DMS53 (cell line): ENCODE data around the gene CMPK2.

Source experiments
- DNase-seq: peaks from one replicate; lab custom pipeline; 2025; lab: John Stamatoyannopoulos, UW

The CMPK2 gene

DNA sequence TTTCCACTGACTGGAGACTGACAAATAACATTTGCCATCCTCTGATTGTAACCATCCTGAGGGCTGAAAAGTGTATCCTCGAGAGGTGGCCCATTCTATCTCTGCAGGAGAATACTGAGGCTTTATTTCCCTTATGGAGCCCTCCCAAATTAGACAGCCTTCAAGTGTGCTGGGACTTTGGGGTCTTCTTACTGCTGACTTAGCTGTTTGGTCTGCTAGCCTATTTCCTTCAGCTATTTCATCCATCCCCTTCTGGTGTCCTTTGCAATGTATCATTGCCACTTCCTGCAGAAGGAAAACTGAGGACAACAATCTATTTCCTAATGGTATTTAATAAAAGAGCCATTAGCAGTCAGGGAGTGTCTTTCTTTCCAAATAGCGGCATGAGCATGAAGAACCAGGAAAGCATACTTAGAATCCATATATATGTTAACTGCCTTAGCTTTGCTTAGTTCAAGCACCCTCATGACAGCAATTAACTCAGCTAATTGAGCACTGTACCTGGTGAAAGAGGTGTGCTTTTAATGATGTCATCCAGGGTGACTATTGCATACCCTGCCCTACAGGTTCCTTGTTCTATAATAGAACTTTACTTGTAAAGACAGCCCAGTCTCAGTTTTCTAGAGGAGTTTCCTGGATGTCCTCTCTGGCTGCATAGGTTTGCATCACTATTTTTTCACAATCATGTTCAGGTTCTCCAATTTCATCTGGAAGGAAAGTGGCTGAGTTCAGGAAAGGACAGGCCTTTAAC is 24.0 kb downstream of the CMPK2 start:
- DNase-seq, result no peak

DNA sequence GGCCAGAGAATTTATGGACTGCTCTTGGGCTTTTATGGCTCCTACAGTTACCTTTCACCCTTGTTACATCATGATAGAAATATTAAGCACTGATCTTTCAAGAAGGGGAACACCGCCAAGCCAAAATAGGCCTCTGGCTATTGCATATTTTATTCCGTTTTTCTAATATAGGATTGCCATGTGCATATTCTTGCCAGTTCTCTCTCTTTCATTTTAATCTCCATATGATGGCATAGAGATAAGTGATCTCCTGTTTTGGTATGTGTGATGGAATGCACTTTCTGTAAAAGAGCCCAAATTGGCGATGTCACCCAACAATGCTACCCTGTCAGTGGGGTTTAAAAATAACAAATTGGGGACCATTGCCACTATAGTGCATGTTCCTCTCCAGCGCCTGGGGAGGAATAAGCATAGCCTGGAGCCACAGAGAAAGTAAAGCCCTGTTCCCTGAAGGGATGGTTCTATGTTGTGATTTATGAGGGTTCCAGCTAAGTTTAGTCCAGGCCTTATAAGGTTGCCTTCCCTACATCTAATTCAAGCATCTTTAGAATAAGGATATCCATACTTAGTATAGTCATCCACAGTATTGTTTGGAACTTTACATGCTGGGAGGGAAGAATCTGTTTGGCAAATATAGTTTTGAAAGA is 26.9 kb downstream of the CMPK2 start:
- no peak for DNase-seq

DNA sequence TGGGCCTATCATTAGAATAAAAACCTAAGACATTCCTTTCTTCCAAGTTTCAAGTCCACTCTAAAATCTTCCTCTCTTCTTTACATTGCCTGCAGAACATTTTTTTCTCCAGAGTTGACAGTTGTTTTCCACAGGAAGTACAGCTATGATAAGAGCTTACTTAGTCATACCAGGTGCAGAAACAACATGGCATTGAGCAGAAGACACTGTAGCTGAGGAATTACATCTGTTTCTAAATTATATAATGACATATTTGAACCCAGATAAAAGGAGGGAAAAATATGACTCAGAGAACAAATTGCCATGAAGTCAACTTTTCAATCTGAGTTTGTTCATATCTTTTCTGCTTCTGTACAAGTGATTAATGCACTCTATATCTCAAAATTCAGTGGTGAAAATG is 30.2 kb downstream of the CMPK2 start:
- DNase-seq, result peak; percentile 57

DNA sequence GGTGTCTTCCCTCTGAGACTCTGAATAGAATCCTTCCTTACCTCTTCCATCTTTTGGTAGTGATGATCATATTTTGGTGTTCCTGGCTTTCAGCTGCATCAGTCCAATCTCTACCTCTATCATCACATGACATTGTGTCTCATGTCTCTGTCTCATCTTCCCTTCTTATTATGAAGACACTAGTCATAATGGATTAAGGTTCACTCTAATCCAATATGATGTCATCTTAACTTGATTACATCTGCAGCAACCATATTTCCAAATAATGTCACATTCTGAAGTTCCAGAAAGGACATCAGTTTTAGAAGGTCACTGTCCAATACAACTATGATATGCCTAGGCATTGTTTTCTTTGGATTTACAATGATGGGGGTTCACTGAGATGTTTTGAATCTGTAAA is 31.5 kb downstream of the CMPK2 start:
- no peak for DNase-seq

DNA sequence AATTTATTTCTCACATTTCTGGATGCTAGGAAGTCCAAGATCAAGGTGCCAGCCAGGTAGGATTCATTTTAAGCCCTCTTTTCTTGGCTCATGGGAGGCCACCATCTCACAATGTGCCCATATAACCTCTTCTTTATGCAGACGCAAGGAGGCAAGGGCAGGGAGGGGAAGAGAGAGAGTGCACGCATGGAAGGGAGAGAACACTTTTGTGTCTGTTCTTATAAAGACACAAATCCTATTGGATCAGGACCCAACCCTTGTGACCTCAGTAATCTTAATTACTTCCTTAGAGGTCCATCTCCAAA is 32.5 kb downstream of the CMPK2 start:
- no peak for DNase-seq

DNA sequence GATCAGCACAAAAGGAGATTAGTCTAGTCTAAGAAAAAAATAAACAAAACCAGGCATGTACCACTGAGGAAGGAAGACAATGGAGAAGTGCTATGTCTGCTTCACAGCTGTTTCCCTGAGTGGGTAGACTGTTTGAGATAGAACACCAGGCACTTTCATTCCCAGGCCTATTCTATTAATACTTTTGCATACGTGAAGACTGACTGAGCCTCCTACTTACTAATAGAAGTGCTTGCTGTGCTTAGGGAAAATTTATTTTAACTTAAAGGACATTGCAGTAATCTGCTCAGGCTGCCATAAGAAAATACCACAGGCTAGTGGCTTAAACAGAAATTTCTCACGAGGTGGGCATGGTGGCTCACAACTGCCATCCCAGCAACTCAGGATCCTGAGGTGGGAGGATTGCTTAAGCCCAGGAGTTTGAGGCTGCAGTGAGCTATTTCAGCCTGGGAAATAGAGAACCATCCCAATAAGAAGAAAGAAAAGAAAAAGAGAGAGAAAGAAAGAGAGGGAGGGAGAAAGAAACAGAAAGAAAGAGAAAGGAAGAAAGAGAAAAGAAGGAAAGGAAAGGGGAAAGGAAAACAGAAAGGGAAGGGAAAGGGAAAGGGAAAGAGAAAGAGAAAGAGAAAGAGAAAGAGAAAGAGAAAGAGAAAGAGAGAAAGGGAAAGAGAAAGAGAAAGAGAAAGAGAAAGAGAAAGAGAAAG is 33.0 kb downstream of the CMPK2 start:
- no peak for DNase-seq

DNA sequence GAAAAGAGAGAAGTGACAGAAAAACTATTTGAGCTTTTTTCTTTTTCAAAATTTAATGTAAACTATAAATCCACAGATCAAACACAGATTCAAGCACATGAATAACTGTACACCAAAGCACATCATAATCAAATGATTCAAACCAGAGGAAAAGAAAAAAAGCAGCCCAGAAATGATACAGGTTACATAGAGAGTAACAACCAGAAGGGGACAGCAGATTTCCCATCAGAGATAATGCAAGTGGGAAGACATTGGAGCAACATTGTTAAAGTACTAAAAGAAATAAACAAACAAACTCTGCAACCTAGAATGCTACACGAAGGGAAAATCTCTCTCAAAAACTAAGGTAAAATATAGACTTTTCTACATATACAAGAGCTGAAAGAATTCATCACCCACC is 34.5 kb downstream of the CMPK2 start:
- DNase-seq, result peak; percentile 3

DNA sequence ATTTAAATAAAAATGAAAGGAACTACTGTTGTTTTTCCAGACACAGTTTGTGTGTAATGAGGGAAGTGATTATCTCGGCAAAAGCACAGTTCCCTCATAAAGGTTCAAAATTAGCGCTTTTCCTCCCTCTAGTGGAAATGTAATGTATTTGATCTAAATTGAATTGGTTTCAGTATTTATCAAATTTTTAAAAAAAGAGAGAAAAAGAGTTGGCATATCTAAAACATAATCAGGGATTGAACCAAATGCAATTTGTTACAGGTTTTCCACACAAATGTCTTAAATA is 37.5 kb downstream of the CMPK2 start:
- DNase-seq, result peak; percentile 59

DNA sequence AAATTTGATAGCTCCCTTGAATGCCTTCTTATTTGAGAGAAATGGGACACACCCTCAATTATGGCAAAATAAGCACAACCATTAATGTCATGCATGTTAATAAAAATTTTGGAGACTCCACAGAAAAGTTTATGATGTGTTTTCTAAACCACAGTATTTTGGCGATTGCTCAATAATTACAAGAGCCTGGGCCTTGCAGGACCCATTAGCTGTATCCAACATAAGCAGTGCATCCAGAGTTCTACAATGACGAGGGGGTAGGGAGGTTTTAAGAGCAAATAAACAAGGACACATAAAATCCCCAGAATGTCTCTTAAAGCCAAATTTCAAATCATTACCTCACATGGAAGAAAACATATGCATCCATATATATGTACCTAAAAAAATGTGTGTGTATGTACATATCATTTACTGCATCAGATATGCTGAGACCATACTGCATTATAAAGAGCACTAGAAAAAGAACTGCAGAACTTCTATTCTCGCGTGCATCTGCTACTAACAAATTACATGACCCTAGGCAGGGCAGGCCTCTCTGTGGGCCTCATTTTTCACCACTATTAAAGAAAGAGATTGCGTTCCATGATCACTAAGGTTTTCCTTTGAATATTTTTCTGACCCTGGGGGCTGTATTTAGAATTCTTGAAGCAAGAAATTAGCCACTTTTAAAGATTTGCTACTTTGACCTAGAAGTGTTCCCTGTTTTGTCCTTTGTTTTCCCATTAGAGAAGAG is 38.0 kb downstream of the CMPK2 start:
- DNase-seq, result no peak

DNA sequence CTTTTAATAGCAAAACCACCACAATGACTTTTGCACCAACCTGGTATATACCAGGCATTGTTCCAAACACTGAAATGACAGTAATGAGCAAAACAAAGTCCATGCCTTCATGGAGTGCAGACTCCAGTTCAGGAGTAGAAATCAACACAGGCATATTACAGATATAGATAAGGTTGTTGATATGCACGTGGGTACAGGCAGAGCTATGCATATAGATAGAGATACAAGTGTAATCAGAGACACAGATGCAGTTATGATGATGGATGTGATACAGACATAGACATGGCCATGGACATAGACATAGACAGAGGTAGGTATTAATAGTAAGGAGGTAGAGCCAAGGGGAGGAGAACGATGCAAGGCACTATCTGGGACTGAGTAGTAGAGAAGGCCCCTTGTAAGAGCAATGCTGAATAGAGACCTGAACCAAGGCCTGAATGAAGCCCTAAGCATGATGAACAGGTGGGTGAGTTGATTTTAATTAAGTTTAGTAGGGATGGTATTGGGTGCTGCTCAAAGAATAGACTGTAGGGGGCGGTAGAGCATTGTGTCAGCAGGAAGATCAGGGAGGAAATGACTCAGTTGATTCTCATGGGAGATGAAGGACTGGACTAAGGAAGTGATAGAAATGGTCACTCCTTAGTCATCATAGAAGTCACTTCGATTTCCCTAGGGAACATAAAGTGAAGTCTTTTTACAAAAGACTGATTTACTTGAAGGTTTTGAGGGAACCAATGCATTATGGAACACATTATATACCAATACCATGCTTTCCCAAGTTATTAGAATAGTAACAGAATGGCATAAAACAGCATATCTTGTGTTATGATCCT is 39.4 kb downstream of the CMPK2 start:
- DNase-seq, result peak; percentile 76

DNA sequence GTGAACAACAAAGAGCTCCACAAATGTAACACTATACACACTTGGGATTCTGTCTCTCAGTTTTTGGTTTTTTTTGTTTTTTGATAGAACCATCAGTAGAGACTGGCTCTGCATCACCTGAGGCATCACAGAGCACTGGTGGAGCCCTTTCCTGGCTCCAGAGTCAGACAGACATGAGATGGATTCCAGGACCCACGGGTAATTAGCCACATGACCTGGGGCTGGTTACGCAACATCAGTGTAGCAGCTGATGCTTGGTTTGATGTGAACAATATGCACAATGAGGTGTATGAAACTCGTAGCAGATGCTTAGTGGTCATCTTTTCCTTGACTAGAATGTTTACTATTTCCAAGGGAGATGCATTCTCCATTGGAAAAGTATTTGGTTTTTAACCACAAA is 40.7 kb downstream of the CMPK2 start:
- DNase-seq, result peak; percentile 6

DNA sequence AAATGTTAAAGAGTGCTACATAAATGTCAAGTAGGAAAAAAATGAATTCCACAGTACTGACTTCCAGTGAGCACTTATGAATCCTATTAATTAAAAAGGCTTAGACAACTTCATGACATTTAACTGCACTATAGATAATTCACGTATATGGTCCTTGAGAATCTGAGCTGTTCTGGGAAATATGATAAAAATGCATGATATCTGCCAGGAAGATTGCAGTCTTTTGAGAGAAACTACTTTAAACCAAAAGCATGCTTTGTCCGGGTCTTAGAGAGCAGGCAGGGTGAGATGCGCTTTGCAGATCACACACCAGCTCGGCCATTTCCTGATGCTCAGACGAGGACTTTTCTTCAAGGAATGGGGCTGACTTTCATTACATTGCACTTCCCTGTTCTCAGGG is 42.6 kb downstream of the CMPK2 start:
- no peak for DNase-seq

DNA sequence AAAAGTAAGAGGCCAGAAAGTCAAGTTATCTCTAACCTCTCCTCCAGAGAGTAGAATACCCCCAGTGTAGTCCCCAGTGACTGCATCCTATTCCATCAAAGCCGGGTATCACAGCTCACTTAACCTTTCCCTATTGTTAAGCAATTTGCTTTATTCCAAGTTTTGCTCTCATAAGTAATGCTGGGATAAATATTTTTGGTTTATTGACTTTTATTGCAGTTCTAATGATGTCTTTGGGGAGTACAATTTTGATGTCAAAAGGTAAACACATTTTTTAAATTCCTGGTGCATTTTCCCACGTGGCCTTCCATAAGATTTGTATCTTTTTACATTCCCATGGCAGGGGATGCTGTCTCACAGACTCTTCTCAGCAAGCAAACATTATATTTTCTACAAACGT is 43.3 kb downstream of the CMPK2 start:
- DNase-seq, result no peak

DNA sequence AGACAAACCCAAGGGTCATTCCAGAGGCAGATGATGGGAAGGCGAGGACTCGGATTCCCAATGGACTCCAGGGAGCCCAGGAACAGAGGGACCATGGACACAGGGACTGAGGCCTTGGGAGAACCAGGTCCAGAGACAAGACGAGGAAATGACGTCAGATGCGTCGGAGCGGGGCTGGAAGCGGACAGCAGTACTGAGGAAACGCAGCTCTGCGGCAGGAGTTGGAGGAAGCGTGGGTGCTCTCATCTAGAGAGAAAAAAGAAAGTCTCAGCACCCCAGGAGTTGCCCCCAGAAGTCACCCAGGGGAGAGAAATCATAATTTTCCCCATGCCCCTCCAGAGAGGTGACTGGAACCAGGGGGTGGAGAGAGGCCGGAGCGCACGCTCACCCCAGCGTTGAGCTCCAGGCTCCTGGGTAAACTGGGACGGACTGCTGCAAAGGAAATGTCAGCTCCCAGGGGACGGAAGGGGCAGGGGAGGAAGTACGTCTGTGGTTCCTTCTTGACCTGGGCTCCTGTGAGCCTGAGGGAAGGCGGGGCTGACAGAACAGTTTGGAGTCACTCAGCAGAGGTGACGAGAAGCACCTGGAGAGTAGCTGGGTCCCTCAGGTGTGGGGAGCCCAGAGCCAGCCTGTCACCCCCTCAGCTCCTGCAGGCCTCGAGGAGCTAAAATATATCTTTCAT is 44.7 kb downstream of the CMPK2 start:
- no peak for DNase-seq

DNA sequence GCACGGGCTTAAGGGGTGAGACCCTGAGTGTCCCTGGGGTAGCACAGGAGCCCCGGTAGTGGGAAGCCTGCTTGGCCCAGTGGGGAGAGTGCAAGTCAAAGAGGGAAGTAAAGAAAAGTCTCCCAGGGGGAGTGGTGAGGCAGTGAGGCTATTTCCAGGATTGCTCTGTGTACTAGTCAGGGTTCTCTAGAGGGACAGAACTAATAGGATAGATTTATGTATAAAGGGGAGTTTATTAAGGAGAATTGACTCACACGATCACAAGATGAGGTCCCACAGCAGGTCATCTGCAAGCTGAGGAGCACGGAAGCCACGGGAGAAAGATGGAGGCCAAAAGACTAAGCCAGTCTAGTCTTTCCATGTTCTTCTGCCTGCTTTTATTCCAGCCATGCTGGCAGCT is 45.5 kb downstream of the CMPK2 start:
- no peak for DNase-seq

DNA sequence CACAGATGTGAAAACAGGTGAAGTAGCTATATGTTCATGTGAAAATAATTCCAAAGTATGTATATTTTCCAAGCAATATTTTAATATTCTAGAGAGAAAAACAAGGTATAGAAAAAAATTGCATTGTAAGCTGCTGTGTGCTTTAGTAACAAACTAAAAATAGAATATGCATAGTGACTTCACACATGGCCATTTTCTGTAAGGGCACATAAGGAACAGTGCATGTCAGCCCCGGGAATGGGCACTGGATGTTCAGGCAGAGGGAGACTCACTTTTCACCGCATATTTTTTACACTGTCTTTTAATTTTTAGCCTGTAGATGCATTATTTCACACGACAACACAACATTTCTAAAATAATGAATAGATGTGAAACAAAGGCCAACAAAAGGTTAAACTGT is 46.0 kb downstream of the CMPK2 start:
- no peak for DNase-seq

DNA sequence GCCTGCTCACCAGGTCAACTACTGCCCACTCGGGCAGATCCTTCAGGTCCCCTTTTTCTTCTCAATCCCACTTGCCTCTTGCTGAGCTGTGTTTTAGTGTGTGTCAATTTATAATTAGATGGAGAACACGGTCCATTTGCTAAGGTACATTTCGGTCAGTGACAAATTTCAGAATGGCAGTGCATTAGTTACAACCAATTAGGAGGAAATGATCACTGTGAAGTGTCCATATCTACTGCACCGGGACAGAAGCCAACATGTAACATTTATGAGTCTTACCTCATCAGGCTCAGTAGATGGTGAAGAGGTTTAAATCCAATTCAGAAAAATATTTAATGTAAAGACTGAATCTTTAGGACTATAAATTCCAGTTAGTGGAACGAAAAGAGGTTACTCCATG is 47.7 kb downstream of the CMPK2 start:
- DNase-seq, result no peak

DNA sequence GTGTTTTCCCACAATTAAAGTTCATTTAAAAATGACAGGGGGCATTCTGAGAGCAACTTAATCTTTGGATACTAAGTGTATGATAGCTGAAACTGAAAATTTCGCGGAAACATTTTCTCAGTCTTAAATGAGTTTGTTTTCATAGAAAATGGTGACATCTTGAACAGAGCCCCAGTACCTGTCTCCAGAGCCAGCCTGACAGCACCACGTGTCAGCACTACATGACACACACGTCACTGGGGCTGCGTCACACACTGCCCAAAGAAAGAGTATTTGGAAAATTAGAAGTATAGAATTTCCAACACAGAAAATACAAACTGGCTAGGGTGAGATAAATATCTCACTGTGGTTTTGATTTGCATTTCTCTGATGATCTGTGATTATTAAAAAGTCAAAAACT is 50.8 kb downstream of the CMPK2 start:
- no peak for DNase-seq

DNA sequence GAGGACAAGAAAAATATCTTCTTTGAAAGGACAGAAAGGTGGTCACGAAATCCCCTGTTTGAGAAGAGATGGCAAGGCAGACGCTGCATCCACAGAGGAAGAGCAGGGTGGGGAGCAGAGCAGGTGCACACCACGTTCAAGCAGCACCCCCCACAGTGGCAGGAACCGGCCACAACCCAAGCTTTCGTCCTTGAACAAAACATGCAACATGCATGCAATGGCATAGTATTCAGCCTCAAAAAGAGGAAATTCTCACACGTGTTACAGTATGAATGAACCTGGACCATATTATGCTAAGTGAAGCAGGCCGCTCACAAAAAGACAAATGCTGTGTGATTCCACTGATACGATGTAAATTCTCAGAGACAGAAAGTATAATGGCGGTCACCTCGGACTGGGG is 51.4 kb downstream of the CMPK2 start:
- DNase-seq, result no peak

DNA sequence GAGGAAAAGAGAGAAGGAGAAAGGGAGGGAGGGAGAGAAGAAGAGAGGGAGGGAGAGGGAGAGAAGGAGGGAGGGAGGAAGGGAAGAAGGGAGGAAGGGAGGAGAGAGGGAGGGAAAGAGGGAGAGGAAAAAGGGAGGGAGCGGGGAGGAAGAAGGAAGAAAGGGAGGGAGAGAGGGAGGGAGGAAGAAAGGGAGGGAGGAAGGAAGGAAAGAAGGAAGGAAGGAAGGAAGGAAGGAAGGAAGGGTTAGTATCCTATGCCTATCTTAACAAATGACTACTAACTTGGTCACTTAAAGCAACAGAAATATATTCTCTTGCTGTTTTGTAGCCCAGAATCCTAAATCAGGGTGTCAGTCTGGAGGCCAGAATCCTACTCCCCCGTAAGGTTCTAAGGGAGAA is 52.1 kb downstream of the CMPK2 start:
- DNase-seq, result no peak

DNA sequence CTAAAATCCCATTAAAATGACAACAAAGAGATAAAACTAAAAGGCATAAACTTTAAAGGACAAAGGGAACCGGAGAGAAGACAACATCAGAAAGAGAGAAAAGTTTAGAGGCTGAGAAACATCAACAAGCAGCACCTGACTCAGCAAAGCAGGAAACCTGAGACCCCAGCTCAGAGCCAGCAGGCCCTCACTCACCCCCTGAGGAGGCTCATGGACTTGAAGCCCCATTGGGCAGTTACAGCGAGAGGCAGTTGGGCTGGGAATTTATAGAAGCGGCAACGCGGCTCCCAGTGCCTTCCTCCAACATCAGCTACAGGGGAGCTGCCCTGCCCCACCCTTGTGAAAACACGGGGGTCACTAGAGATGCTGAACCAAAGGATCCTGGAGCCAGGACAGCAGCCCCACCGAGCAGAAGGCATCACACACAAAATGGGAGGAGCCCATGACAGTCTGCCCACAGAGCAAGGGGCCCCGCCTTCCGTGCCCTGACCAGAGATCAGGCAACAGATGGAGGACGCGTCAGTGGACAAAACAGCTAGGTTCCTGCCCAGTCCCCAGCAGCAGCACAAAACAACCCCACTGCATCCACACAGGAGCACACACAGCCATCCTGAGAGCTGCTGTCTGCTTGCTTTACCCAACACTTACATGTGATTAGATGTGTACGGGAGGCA is 52.7 kb downstream of the CMPK2 start:
- no peak for DNase-seq
